M059J (cell line): ENCODE results near the gene SEMA4G. TPM values are rescaled to one million over a fixed set of nuclear protein-coding genes. Genes with fewer than 3 reads are reported as not detected.

Experiments
- DNase-seq: peaks from one replicate; pipeline ENCODE4 v3.0.0-alpha.2; 2012; ENCODE audit warnings: low read depth
- total RNA-seq: library from RNA; depleted of rRNA; stranded (reverse); fragments of >200 nt; shearing (Covaris generic); gene quantifications from 2 replicates; pipeline ENCODE4 v1.2.3, GENCODE V29; 2014

The SEMA4G gene
- total RNA-seq, 1 experiment from 2014 or later, result 0.17 TPM

GRCh38 chr10:100970914-100971811, 1.9 kb downstream of the SEMA4G start:
- no peak for DNase-seq

- DNase-seq, result no peak
Measured at GRCh38 chr10:100972115-100972903, 3.0 kb downstream of the SEMA4G start.

GRCh38 chr10:100972904-100973535, 3.7 kb downstream of the SEMA4G start:
- DNase-seq, result no peak

GRCh38 chr10:100975397-100975796, 6.1 kb downstream of the SEMA4G start:
- peak; percentile 42 for DNase-seq

DNA sequence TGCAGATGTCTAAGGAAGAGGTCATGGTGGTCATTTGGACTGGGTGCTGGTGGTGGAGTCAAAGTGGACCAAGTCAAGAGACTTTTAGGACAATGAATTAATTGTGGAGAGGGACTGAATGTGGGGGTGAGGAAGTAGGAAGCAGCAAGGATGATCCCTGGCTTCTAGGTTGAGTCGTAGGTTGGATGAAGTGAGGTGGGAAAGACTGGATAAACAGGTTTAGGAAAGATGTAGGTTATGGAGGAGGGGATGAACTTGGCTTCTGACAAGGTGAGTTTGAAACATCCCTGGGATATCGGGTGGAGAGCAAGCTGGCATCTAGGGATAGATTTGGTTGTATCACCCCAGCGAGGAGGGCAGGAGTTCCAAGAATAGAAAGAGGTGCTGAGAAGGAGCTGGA, 7.6 kb downstream of the SEMA4G start:
- no peak for DNase-seq

DNA sequence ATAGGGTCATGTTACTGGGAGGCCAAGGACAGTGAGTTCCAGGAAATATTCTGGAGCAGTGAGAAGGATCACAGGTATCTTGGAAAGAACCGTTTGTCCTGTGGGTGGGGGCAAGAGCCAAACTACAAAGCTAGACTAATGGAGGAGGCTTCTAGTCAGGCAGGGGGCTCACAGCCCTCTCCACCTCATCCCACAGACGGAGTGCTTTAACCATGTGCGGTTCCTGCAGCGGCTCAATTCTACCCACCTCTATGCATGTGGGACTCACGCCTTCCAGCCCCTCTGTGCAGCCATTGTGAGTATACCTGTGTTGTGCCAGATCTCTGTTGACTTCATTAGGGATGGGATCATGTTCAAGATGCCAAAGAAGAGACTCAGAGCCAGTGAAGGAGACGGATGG, 8.1 kb downstream of the SEMA4G start:
- no peak for DNase-seq

GRCh38 chr10:100978121-100978900, 9.0 kb downstream of the SEMA4G start:
- no peak for DNase-seq

DNA sequence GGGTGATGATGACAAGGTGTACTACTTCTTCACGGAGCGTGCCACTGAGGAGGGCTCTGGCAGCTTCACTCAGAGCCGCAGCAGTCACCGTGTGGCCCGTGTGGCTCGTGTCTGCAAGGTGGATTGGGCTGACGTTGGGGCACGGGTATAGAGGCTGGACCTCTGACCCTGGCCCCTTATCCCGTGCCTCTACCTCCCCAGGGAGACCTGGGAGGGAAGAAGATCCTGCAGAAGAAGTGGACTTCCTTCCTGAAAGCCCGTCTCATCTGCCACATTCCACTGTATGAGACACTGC, 9.5 kb downstream of the SEMA4G start:
- no peak for DNase-seq

DNA sequence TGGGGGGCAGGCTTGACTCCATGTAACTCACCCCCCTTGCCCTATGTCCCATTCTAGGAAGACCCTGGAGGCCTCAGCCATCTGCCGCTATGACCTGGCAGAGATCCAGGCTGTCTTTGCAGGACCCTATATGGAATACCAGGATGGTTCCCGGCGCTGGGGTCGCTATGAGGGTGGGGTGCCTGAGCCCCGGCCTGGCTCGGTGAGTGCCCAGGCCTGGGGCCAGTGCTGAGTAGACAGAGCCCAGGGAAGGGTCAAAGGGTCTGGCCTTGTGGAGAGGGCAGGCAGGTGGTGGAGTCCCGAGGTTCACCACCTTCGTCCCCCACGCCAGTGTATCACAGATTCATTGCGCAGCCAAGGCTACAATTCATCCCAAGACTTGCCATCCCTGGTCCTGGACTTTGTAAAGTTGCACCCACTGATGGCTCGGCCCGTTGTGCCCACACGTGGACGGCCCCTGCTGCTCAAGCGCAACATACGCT, 10.5 kb downstream of the SEMA4G start:
- no peak for DNase-seq

DNA sequence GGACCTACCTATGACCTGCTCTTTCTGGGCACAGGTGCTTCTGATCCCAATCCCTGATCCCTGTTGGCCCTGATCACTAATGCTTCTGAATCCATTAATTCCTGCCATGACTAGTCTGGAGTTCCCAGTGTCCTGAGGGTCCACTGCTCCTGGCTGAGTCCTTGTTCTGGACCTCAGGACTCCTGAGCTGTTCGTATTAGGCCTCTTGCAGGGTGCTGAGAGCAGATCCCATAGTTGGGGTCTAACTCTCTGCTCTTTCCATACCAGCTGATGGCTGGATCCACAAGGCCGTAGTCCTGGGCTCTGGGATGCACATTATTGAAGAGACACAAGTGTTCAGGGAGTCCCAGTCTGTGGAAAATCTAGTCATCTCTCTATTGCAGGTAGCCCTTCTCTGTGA, 11.0 kb downstream of the SEMA4G start:
- no peak for DNase-seq

DNA sequence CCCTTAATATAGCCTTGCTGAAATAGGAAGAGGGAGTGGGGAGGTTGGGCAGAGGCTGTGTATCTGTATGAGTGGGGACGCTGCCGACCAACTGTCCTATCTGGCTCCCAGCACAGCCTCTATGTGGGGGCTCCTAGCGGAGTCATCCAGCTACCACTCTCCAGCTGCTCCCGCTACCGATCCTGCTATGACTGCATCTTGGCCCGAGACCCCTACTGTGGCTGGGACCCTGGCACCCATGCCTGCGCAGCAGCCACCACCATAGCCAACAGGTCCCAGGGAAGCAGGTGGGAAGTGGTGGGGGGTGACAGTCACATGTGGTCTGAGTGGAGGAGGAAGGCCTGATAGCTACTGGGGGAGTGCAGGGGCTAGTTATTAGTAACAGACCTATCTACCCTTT, 11.4 kb downstream of the SEMA4G start:
- no peak for DNase-seq

- no peak for DNase-seq
Measured at GRCh38 chr10:100981178-100981772, 12.0 kb downstream of the SEMA4G start.

- no peak for DNase-seq
Measured at GRCh38 chr10:100982916-100983830, 13.9 kb downstream of the SEMA4G start.

DNA sequence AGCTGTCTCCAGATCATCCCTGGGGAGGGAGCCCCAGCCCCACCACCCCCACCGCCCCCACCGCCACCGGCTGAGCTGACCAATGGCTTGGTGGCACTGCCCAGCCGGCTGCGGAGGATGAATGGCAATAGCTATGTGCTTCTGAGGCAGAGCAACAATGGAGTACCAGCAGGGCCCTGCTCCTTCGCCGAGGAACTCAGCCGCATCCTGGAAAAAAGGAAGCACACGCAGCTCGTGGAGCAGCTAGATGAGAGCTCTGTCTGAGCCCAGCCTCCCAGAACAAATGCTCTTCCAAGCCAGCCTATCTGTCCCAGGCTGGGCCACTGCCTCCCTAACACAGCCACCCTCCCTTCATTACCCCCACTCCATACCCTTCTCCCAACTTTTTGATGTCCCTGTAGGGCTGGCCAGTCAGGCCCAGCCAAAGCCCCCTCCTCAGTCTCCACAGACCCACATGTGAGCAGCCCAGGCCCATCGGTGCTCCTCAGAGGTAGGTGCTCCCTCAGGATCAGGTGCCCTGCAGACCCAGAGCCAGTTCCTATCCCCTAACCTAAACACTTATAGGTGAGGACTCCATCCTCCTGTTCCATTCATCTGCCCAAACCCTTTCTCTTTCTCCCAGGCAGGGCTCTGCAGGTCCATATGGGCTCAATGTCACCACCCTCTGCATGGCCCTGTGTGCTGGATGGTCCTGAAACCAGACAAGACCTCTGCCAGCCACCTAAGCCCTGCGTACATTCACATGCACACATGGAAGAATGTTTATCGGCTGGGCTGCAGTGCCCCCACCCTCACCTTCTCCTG, 14.8 kb downstream of the SEMA4G start:
- no peak for DNase-seq

DNA sequence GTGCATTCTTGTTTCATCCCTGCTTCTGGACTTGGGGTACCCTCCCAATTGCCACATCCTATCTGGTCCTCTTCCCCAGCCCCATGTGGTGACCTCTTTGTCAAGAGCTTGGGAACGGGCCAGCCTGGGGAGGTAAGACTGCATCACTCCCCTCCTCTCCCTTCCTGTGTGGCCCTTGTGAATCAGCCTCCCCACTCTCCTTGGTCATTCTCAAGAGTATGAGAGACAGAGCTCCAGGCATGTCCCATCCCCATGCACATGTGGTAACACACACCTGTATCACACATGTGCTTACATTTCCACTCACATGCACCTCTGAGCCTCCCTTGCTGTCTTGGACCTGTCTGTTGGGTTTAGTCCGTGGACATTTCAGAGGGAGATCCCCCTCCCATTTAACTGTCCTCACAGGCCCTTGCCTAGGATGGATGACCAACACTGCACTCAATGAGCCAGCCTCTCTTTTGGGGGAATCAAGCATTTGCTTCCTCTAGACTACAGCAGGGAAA, 15.4 kb downstream of the SEMA4G start:
- no peak for DNase-seq

DNA sequence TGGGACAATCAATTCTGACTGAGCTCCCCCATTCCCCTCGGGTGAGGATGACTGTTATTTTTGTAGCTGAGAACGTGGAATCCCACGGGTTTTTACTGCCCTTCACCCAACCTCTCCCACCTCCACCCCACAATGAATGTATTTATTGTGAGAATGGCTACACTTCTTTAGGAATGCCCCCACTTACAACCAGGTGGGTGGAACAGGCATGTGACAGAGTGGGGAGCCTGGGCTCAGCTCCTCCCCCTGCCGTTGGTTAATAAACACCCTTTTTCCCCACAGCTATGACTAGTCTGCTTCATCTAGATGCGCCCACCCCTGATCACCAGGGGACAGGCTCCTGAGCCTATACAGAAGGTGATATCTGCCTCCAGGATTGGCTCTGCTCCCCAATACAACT, 16.0 kb downstream of the SEMA4G start:
- DNase-seq, result no peak

DNA sequence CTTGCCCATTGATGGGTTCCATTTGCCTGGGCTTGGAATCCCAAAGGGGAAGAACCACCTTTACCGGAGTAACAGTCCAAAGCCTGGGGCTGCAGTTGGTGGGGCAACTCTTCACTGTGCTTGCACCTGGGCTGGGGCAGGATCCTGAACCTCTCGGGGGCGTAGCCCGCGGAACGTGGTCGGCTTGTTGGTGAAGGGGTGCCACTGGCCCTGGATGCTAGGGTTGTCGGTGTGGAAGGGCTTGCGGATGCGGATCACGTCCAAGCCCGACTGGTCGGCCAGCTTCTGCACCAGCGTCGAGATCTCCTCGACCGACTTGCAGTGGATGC, 17.3 kb downstream of the SEMA4G start:
- no peak for DNase-seq

- DNase-seq, result peak; percentile 74
Measured at GRCh38 chr10:100986952-100987684, 17.8 kb downstream of the SEMA4G start, which contains the start of the genes MRPL43 and TWNK. MRPL43 (minus strand) TSS chr10:100987497; CDS start chr10:100987443, 54 bp downstream. TWNK (plus strand) TSS chr10:100987543; CDS start chr10:100988211, 668 bp downstream.
